Measurements from ENCODE around the gene TMEM240.
"Not testable (repeated sequence)": the region's sequence is repeated elsewhere in the genome, so short reads cannot be mapped to it uniquely, and the experiment has no call there.

The TMEM240 gene

DNA sequence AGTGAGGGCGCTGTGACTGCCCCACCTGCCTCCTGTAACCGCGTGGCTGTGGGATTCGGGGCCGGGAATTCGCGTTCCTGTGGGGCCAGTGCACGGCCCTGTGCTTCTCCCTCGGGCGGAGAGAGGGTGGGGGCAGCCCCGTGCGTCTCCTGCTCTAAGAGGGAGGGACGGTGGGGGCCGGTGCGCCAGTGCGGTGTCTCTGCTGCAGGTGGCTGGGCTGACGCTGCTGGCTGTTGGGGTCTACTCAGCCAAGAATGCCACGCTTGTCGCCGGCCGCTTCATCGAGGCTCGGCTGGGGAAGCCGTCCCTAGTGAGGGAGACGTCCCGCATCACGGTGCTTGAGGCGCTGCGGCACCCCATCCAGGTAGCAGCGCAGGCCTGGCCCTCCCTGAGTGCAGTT, 17.9 kb downstream of the TMEM240 start:
- not testable (repeated sequence) for DNase-seq

DNA sequence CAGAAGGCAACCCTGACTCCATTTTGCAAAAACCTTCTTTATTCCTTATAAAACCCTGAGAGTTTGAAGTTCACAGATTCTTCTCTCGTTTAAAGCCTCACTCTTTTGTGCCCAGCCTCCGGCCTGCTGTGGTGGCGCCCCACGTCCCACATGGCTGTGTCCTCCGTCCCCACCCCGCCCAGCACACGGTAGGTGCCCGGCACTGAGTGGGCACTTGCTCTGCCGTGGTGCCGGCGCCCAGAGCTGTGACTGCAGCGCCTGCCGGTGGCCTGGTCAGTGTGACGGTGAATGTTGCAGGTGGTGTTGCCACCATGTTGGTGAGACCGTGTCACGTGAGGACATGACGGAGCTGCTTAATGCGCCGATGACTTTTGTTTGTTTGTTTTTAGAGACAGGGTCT, 19.1 kb downstream of the TMEM240 start:
- no peak for DNase-seq

DNA sequence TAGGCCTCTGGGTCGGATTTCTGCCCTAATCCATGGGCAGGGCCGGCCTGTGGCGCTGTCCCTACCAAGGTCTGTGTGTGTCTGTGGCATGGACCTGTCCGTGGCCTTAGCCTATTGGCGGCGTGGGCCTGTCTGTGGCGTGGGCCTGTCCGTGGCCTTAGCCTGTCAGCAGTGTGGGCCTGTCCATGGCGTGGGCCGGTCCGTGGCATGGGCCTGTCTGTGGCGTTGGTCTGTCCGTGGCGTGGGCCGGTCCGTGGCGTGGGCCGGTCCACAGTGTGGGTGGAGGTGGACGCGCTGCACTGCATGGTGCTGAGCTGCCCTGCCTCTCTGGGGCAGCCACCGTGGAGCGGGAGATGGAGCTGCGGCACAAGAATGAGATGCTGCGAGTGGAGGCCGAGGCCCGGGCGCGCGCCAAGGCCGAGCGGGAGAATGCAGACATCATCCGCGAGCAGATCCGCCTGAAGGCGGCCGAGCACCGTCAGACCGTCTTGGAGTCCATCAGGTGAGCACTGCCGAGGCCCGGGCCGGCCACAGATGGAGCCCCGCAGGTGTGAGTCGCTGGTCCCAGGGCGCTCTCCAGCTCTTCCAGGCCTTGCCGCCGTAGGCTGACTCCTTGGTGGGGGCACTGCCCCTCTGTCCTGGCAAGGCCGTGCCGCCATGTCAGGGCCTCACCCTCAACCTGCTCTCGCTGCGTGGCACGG, 20.5 kb downstream of the TMEM240 start:
- not testable (repeated sequence) for DNase-seq

DNA sequence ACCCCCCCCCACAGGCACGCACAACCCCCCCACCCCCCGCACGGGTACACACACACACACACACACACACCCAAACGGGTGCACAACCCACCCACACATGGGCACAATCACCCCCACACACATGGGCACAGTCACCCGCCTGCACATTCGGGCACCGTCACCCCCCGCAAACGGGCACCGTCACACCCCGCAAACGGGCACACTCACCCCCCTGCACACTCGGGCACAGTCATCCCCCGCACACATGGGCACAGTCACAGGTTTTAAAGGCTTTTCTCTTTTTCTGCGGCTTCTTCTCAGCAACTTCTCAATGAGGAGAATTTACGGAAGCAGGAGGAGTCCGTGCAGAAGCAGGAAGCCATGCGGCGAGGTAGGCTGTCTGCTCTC, 21.8 kb downstream of the TMEM240 start:
- DNase-seq, result not testable (repeated sequence)

DNA sequence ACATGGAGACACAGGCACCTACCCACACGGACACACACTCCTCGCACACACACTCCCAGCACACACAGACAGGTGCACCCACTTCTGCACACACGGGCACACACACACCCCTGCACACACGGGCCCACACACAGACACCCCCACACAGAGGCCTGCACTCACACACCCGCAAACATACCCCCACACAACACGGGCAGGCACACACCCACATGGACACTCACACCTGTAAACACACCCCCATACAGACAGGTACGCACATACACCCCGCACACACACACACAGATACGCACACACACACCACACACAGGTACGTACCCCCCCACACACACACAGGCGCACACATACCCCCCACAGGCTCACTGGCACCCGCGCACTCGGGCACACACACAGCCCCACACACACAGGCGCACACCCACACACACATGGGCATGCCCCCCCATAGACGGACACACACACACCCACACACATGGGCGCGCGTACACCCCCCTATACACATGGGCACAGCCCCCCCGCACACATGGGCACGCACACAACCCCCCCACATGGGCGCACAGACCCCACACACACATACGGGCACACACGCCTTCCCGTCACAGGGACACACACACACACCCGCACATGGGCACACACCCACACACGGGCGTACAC, 22.3 kb downstream of the TMEM240 start:
- no peak for DNase-seq

DNA sequence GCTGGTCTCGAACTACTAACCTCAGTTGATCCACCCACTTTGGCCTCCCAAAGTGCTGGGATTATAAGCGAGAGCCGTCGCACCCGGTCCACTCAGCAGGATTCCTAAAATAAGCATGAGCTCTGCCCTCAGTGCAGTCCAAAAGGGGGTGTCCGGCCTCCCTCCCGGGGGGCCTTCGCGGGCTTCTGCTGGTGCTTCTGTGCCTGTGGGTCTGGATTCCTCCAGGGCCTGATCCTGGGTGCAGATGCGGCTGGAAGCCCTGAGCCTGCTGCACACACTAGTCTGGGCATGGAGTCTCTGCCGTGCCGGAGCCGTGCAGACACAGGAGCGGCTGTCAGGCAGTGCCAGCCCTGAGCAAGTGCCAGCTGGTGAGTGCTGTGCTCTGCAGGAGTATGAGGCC, 23.5 kb downstream of the TMEM240 start:
- not testable (repeated sequence) for DNase-seq

DNA sequence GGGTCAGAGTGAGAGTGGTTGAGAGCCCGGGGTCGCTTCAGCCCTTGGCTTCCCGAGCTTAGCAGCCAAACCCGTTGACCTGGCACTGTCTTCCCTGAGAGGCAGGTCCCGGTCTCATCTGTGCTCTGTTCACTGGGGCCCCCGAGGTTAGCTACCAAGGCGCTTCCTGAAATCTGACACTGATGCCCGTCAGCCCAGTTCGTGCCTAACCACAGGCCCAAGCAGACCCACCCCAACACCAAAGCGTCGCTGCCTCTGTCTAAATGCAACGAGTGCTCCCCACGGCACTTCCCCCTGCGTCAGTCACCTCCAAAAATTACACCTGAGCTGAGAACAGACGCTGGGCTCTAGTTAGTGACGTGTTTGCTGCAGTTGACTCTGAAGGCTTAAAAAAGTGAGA, 26.0 kb downstream of the TMEM240 start:
- DNase-seq, result not testable (repeated sequence)

DNA sequence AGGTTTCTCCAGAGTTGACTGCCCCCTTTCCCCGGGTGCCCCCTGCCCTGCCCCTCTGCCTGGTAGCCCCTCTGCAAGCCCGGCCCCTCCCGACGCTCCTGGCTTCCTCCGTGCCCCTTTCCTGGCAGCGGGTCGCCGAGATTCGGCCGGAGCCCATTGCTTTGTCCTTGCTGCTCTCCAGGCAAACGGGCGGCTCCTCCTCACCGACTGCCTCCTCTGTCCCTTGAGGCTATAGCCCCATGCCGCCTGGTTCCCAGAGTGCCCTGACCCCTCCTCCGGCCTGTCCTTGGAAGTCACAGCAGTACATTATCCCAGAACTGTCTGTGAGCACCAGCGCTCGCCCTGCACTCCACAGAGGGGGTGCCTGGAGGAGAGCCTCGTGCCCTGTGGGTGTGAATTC, 26.7 kb downstream of the TMEM240 start:
- not testable (repeated sequence) for DNase-seq

DNA sequence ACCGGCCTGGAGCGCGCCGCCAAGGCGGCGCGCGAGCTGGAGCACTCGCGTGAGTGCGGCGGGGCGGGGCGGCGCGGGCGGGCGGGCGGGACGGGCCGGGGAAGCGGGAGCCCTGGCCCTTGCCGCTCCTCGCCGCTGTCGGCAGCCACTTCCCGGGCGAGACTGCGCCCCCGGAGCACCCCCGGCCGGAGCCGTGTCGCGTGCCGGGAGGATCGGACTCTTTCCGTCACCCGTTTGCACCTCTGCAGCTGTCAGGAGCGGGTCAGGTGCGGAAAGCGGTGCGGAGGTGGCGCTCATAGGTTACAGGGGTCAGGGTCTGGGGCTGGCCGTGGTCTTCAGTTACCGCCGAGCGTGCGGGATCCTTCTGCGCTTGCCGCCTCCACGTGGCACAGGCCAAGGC, 28.0 kb downstream of the TMEM240 start:
- DNase-seq, result peak in 3 of 6 experiments; percentile 15 to 33 (median 23)

DNA sequence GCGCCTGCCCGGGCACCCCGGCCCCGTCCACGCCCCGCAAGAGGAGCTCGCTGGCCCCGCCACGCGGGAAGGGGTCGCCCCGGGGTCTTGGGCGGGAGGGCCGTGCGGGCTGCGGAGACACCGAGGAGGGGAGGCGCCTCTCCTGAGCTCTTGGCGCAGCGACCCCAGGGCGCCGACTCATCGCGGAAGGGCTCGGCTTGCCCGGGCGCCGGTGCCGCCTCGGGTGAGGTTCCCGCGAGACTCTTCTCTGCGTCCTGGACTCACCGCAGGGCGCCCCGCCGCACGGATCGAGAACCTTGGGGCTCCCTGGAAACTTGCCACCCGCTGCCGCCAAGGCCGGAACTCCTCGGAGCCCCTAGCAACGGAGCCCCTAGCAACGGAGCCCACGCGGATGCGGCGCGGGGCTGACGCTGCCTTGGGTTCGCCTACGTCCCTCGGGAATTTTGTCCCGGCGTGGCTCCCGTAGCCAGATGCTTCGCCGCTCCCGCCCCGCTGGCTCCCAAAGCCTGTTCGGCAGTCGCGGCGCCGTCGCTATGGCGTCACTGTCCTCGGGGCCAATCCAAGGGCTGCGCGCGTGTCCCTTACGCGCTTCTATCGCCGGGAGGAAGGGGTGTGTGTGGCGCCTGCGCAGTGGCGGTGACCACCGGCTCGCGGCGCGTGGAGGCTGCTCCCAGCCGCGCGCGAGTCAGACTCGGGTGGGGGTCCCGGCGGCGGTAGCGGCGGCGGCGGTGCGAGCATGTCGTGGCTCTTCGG, 28.7 kb downstream of the TMEM240 start, which contains the start of gene ATAD3A:
ATAD3A (plus strand) TSS at position 630 of the 753 bp plus-strand sequence; CDS start at position 737, 107 bp downstream.
- peak; percentile 87 to 96 (median 93) for DNase-seq

DNA sequence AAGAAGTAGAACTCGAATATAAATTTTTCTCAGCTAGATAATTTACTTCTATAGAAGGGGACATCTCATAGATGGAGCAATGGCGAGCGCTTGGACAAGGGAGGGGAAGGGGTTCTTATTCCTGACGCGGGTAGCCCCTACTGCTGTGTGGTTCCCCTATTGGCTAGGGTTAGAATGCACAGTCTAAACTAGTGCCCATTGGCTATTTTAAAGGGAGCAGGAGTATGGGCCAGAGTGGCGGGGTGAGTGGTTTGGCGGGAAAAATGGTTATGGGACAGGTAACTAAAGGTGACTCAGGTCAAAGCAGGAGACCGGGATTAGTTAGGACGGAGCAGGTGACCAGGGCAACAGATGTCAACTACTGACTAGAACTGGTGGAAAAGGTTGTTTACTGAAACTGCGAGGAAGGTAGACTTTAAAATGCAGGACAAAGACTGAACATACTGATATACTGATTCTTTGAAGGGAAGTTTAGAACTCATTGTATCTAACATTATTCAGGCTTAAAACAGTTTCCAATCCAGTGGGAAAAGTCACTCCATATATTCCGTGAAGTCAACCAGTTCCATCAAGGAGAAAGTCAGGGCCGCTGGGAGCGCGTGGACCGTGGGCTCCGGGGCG, 29.4 kb downstream of the TMEM240 start:
- DNase-seq, result no peak

DNA sequence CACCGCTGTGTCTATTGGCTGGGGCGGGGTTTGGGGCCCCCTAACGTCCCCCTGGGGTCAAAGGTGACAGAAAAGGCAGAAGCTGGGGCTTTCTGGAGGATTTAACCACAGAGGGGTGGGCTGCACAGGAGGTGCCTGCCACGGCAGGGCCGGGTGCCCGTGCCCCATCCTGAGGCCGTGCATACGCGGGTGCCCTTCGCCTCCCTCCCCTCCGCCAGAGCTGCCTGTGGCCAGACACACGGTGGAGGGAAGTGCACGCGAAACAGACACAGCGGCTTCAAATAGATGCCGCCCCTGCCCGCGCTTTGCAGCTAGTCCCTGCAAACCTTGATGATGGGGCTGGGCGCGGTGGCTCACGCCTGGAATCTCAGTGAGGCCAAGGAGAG, 31.0 kb downstream of the TMEM240 start:
- DNase-seq, result not testable (repeated sequence)

DNA sequence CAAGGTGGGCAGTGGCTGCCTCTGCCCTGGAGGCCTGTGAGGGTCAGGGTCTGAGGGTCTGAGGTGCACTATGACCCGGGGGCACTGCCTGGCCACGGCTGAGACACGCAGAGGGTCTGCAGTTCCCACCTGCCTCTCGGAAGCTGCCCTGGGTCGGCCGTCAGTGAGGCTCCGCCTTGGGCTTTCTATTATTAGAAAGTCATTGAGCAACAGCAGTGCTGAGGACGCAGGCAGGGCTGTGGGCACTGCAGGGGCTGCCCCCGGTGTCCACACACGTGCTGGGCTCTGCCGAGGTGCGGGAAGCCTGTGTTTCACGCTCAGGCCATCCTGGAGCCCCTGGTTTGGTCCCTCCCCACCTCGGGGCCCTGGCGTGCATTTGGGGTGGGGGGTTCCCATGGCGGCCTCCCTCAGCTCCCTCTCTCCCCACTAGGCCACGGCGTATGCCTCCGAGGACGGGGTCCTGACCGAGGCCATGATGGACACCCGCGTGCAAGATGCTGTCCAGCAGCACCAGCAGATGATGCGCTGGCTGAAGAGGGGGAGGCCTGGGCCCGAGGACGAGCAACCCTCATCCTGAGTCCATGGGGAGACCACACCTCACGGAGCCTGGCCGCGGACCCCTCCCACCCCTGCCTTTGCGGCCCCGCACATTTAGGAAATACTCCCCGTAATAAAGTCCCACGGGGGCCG, 31.5 kb downstream of the TMEM240 start:
- not testable (repeated sequence) for DNase-seq

DNA sequence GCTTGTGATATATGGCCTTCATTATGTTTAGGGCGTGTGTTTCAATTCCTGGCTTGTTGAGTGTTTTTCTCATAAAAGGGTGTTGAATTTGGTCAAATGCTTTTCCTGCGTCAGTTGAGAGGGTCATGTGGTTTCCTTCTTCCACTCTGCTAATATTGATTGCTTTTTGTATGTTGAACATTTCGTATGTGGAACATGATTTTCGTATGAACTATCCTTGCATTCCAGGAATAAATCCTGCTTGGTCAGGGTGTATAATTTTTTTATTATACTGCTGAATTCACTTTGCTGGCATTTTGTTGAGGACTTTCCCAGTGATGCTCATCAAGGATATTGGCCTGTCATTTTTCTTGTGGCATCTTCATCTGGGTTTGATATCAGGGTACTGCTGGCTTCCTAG, 33.1 kb downstream of the TMEM240 start:
- no peak for DNase-seq

DNA sequence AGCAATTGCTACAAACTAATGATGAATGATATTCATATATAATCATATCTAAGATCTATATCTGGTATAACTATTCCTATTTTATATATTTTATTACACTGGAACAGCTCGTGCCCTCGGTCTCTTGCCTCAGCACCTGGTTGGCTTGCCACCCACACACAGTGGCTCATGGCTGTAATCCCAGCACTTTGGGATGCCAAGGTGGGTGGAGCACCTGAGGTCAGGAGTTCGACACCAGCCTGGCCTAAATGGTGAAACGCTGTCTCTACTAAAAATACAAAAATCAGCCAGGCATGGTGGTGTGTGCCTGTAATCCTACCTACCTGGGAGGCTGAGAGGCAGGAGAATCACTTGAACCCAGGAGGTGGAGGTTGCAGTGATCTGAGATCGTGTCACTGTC, 34.6 kb downstream of the TMEM240 start:
- DNase-seq, result not testable (repeated sequence)

DNA sequence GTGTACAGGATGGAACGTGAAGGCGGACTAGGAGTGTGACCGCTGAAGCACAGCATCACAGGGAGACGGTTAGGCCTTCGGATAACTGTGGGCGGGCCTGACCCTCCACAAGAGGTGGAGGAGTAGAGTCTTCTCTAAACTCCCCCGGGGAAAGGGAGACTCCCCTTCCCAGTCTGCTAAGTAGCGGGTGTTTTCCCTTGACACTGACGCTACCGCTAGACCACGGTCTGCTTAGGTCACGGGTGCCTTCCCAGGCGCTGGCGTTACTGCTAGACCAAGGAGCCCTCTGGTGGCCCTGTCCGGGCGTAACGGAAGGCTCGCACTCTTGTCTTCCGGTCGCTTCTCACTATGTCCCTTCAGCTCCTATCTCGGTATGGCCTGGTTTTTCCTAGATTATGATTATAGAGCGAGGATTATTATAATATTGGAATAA, 35.0 kb downstream of the TMEM240 start:
- DNase-seq, result not testable (repeated sequence)

DNA sequence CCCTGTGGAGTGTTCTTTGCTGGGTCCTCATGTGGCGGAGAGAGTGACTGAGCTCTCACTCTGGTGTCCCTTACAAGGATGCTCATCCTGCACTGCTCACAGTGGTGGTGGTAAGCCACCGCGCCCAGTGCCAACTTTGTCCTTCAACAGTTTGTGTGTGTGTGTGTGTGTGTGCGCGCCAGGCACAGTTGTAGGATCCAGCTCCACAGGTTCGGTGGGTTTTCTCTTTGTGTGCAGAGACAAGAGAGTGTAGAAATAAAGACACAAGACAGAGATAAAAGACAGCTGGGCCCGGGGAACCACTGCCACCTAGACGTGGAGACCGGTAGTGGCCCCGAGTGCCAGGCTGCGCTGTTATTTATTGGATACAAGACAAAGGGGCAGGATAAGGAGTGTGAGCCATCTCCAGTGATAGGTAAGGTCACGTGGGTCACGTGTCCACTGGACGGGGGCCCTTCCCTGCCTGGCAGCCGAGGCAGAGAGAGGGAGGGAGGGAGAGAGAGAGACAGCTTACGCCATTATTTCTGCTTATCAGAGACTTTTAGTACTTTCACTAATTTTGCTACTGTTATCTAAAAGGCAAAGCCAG, 35.6 kb downstream of the TMEM240 start:
- DNase-seq, result peak; percentile 39 to 70 (median 62)

DNA sequence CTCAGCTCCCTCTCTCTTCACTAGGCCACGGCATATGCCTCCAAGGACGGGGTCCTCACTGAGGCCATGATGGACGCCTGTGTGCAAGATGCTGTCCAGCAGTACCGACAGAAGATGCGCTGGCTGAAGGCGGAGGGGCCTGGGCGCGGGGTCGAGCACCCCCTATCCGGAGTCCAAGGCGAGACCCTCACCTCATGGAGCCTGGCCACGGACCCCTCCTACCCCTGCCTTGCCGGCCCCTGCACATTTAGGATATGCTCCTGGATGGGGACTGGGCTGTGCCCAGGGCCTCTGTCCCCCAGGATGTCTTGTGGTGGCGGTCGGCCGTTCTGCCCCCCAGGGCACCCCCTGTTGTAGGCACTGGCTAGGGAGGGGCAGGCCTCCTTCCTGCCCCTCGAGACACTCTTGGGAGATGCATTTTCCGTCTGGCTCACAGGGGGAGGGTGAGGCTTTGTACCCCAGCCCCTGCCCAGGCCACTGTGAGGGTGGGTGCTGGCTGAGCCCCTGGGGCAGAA, 44.9 kb downstream of the TMEM240 start:
- DNase-seq, result not testable (repeated sequence)

DNA sequence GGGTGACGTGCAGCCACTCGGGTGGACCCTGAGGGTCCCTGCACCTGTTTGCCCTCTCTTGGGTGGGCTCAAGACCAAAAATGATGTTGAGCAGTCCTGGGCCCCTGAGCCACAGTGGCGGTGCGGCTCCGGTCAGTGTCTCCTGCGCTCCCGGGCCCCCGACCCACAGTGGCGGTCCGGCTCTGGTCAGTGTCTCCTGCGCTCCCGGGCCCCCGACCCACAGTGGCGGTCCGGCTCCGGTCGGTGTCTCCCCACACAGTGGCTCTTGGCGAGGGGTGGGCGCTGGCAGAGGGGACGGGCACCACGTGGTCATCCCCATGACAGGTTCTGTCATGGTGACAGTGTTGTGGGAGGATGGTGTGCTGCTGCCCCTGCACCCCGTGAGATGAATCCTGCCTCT, 46.1 kb downstream of the TMEM240 start:
- DNase-seq, result not testable (repeated sequence)

DNA sequence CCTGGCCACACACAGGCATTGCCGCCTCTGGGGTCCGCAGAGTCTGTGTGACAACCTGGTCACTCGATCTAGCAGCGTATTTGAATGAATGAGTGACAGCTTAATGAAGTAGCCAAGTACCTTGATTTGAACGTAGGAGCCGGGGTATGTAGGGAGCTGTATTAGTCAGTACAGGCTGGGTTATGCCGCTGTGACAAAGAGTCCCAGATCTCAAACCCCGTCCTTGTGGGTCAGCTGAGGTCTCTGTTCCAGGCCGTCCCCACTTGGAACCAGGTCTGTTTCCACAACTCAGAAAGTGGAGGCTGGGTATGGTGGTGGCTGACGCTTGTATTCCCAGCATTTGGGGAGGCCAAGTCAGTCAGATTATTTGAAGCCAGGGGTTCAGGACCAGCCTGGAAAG, 48.8 kb downstream of the TMEM240 start:
- DNase-seq, result no peak

DNA sequence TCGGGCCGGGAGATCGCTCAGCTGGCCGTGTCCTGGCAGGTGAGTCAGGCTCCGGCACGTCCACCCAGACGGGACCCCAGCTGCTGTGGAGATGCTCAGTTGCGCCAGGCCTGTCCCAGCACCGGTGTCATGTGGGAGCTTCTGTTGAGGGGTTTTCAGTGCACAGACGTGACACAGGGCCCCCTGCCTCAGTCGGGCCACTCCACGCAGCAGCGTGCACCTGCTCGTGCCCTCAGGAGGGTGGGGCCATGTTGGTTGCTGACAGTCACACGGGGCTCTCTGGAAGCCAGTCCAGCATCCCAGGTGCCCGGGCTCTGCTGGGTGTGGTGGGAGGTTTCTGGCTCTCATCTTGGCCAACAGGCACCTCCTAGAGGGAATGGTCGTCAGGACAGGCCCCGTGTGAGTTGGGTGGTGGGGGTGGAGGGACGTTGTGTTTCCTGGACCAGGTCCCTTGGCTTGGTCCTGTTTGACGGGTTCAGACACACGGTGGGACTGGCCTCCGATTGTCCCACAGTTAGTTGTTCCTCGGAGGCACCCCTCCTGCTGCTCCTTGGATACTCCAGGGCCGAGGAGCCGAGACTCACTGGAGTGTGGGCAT, 49.7 kb downstream of the TMEM240 start:
- no peak for DNase-seq

DNA sequence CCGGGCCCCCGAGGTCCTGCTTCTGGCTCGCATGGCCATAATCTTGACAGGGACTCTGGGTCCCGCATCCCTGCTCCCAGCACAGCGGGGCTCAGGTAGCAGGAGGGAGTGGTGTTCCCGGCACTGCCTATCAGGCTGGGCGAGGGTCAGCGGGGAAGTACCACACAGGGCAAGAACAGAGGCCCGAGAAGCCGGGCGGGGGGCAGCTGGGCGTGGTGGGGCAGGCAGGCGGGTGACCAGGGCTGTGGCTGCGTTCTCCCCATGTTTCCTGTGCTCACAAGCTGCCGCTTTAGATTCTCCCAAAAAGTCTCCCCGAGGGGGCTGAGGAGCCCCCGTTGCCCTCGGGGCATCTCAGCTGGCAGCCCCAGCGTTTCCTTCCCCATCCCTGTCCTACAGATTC, 50.6 kb downstream of the TMEM240 start:
- DNase-seq, result no peak
